HCT116 (cell line): ENCODE measurements around the gene ARHGEF19. TPM values are rescaled to one million over a fixed set of nuclear protein-coding genes. Genes with fewer than 3 reads are reported as not detected.

Source experiments
- ATAC-seq: fragments of 200-7000 bp; cut with Tn5 transposase; 2 replicates; pipeline ENCODE4 v1.9.1; 2020; ENCODE audit warnings: mild to moderate bottlenecking, moderate library complexity
- BruUV-seq: library from RNA; stranded (reverse); fragments of 400-500 nt; replicated peaks from 2 replicates; lab custom pipeline; 2021; lab: Mats Ljungman, UMichigan
- CTCF ChIA-PET: fragments of 300-600 bp; sonication (Branson Sonifier 250); formaldehyde crosslinking; loops from one replicate; lab custom pipeline; 2021; ENCODE audit warnings: antibody characterized with exemption; lab: Charles Lee
- POLR2A ChIA-PET: fragments of 300-600, 350-600 bp; sonication (Branson Sonifier 250); formaldehyde crosslinking; loops from one replicate; lab custom pipeline; 2021; ENCODE audit warnings: antibody characterized with exemption; lab: Charles Lee
- RAD21 ChIA-PET, 2 experiments: fragments of 300-600 bp; sonication (Branson Sonifier 250); formaldehyde crosslinking; loops; one replicate each; lab custom pipeline; 2023; ENCODE audit warnings: low total read pairs in 2 of 2; ENCODE audit not compliant: uncharacterized antibody in 2 of 2, unreplicated experiment in 2 of 2, low non-redundant PET in 1 of 2; lab: Charles Lee
- DNase-seq: peaks from one replicate; pipeline ENCODE4 v3.0.0-alpha.2; 2010; ENCODE audit warnings: low read depth, low spot score
- H2AFZ ChIP-seq: fragments of 200-600 bp; shearing (Covaris generic), sonication (generic); 2 replicates; pipeline ENCODE4 v1.6.1; 2017; ENCODE audit warnings: low read depth, mixed run types, mixed read lengths, antibody characterized with exemption, low read length; ENCODE audit not compliant: poor library complexity, severe bottlenecking
- H3K27ac ChIP-seq: 2 replicates; pipeline ENCODE4 v1.5.1; 2012; ENCODE audit warnings: low read depth, low read length
- H3K27me3 ChIP-seq: fragments of 200-600 bp; sonication (generic); 2 replicates; pipeline ENCODE4 v1.6.1; 2016; ENCODE audit warnings: mixed run types, low read length, mixed read lengths; ENCODE audit not compliant: insufficient read depth
- H3K36me3 ChIP-seq, 2 experiments: fragments of 200-500 bp in 1 of 2; fragments of 200-600 bp in 1 of 2; sonication (Bioruptor generic) in 1 of 2; sonication (generic) in 1 of 2; 2 replicates each; pipeline versions ENCODE4 v1.5.1 to v1.6.1; 2014 to 2016; ENCODE audit warnings: low read length in 2 of 2, inconsistent platforms in 1 of 2, mixed read lengths in 1 of 2, mixed run types in 1 of 2; ENCODE audit not compliant: insufficient read depth in 2 of 2, control insufficient read depth in 1 of 2
- H3K4me1 ChIP-seq, 2 experiments: fragments of 200-600 bp in 1 of 2; sonication (generic) in 1 of 2; 2 replicates each; pipeline versions ENCODE4 v1.5.1 to v1.6.1; 2012 to 2017; ENCODE audit warnings: low read length in 2 of 2, inconsistent platforms in 1 of 2, mild to moderate bottlenecking in 1 of 2, mixed read lengths in 1 of 2, mixed run types in 1 of 2, moderate library complexity in 1 of 2; ENCODE audit not compliant: insufficient read depth in 2 of 2, control insufficient read depth in 1 of 2
- H3K4me2 ChIP-seq: fragments of 200-600 bp; sonication (generic); 2 replicates; pipeline ENCODE4 v1.6.1; 2017; ENCODE audit warnings: mixed run types, low read length, mixed read lengths
- H3K4me3 ChIP-seq, 2 experiments: fragments of 200-600 bp in 1 of 2; sonication (generic) in 1 of 2; replicated peaks in 1 of 2; 2 replicates each; pipeline ENCODE4 v1.5.1; 2011 to 2016; ENCODE audit warnings: low read length in 2 of 2, control low read depth in 1 of 2, low read depth in 1 of 2, mild to moderate bottlenecking in 1 of 2, mixed read lengths in 1 of 2, mixed run types in 1 of 2
- H3K79me2 ChIP-seq: fragments of 200-600 bp; sonication (generic); 2 replicates; pipeline ENCODE4 v1.6.1; 2017; ENCODE audit warnings: mild to moderate bottlenecking, mixed run types, low read length, moderate library complexity, mixed read lengths; ENCODE audit not compliant: insufficient read depth
- H3K9ac ChIP-seq: fragments of 200-600 bp; sonication (generic); 2 replicates; pipeline ENCODE4 v1.6.1; 2016; ENCODE audit warnings: low read length, mixed read lengths
- H3K9me2 ChIP-seq: fragments of 200-600 bp; sonication (generic), shearing (Covaris generic); 2 replicates; pipeline ENCODE4 v1.6.1; 2017; ENCODE audit warnings: mixed run types, mild to moderate bottlenecking, moderate library complexity; ENCODE audit not compliant: insufficient read depth
- H3K9me3 ChIP-seq, 2 experiments: fragments of 200-500 bp in 1 of 2; fragments of 200-600 bp in 1 of 2; sonication (Bioruptor generic) in 1 of 2; sonication (generic) in 1 of 2; 2 replicates each; pipeline ENCODE4 v1.6.1; 2014 to 2017; ENCODE audit warnings: low read length in 2 of 2, mixed read lengths in 2 of 2, inconsistent platforms in 1 of 2, low read depth in 1 of 2, mild to moderate bottlenecking in 1 of 2, mixed run types in 1 of 2, moderate library complexity in 1 of 2; ENCODE audit not compliant: control insufficient read depth in 1 of 2, insufficient read depth in 1 of 2
- H4K20me1 ChIP-seq: fragments of 200-600 bp; sonication (generic), shearing (Covaris generic); 2 replicates; pipeline ENCODE4 v1.6.1; 2017; ENCODE audit warnings: mixed run types, mild to moderate bottlenecking, moderate library complexity; ENCODE audit not compliant: insufficient read depth
- CEBPB ChIP-seq: IDR thresholded peaks from 2 replicates; pipeline ENCODE4 v1.6.1; 2012; ENCODE audit warnings: low read depth
- ELF1 ChIP-seq: IDR thresholded peaks from 2 replicates; pipeline ENCODE4 v1.6.1; 2012; ENCODE audit warnings: low read depth, borderline replicate concordance
- intact Hi-C: fragments of 100-400 bp; cut with micrococcal nuclease; formaldehyde crosslinking; loops from 2 replicates; pipeline ENCODE4 v1.10.0; 2022
- total RNA-seq: library from RNA; stranded (reverse); gene quantifications from one replicate; pipeline ENCODE4 v1.2.1, GENCODE V29; 2021; ENCODE audit not compliant: unreplicated experiment
- TF ChIP-seq, protein P1 (sequence below), 3 experiments: fragments of 200-600 bp in 1 of 3; sonication (generic) in 1 of 3; IDR thresholded peaks in 2 of 3; conservative IDR thresholded peaks in 1 of 3; 2 replicates each; pipeline ENCODE4 v1.5.1; 2012 to 2017; ENCODE audit warnings: low read depth in 2 of 3, low read length in 2 of 3, antibody characterized with exemption in 1 of 3, borderline replicate concordance in 1 of 3, control low read depth in 1 of 3, mild to moderate bottlenecking in 1 of 3, mixed read lengths in 1 of 3, mixed run types in 1 of 3, moderate library complexity in 1 of 3; ENCODE audit not compliant: insufficient read depth in 1 of 3

The ARHGEF19 gene
- total RNA-seq, 1 experiment from 2014 or later, result 59.7 TPM

DNA sequence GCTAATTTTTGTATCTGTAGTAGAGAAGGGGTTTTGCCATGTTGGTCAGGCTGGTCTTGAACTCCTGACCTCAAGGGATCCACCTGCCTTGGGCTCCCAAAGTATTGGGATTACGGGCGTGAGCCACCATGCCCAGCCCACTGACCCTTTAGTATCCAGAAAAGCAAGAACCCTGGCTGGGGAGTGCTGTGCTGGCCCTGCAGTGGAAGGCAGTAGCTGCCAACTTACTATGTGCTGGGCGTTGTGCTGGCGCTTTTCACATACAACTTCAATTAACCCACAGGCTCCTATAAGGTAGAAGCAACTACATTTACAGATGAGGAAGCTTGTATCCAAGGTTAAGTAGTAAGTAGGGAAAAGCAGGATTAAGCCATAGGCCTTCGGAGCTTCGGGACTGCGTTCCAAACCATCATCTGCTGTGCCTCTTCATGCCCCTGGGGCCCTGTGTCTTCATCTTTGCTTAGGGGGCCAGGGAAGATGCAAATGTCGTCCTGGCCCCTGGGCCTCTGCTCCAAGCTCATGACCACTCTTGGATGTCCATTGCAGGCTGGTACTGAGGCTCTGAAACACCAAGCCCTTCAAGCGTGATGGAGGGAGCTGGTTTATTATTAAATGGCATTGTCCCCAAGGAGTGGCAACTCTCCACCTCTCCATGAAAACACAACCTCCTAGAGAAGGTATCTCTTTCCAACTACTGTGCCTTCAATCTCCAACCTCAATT lies 33.2 kb upstream of the ARHGEF19 start:
- H3K9ac ChIP-seq, result no peak overlapping the region
- ChIA-PET RAD21 (interaction anchor here in 1 of 2 experiments (1.4 kb wide), 2 partner anchors 118 to 165 kb away, joined by 4 read pairs; no protein-coding TSS in a partner anchor), CTCF (interaction anchor here (1.4 to 3.1 kb wide), 5 partner anchors 57 to 167 kb away, joined by 5 to 26 read pairs (median 10); no protein-coding TSS in a partner anchor), POLR2A (no interaction called here)
- no peak overlapping the region for H3K4me2 ChIP-seq
- no TSS peak for BruUV-seq
- H3K79me2 ChIP-seq, result no peaks in the 10 kb centered on the region
- H3K4me1 ChIP-seq, result peaks cover 5 to 22% of the 10 kb centered on the region in 2 experiments
- TF ChIP-seq ELF1, result no peak
- TF ChIP-seq, protein P1, sequence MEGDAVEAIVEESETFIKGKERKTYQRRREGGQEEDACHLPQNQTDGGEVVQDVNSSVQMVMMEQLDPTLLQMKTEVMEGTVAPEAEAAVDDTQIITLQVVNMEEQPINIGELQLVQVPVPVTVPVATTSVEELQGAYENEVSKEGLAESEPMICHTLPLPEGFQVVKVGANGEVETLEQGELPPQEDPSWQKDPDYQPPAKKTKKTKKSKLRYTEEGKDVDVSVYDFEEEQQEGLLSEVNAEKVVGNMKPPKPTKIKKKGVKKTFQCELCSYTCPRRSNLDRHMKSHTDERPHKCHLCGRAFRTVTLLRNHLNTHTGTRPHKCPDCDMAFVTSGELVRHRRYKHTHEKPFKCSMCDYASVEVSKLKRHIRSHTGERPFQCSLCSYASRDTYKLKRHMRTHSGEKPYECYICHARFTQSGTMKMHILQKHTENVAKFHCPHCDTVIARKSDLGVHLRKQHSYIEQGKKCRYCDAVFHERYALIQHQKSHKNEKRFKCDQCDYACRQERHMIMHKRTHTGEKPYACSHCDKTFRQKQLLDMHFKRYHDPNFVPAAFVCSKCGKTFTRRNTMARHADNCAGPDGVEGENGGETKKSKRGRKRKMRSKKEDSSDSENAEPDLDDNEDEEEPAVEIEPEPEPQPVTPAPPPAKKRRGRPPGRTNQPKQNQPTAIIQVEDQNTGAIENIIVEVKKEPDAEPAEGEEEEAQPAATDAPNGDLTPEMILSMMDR (IDR thresholded peaks at IDR 0.05 in 2 of 3, conservative IDR thresholded peaks at IDR 0.05 in 1 of 3; ENCODE audit: borderline replicate concordance in 1 of 3, insufficient read depth in 1 of 3, low read depth in 2 of 3, low read length in 2 of 3), result no peak
- no peak for TF ChIP-seq CEBPB
- no peaks in the 10 kb centered on the region for H3K27me3 ChIP-seq
- no peak overlapping the region for H3K27ac ChIP-seq
- intact Hi-C loops, result loop anchor here (2.0 kb wide), 1 partner anchor 117 kb away; no protein-coding TSS in a partner anchor
- 0 out of 4 replicates have a peak, but pooled peaks cover 0 to under 1% of the 10 kb centered on the region in 2 experiments for H3K36me3 ChIP-seq
- H3K9me2 ChIP-seq, result no peaks in the 10 kb centered on the region
- H4K20me1 ChIP-seq, result no peaks in the 10 kb centered on the region
- no peak overlapping the region for H2AFZ ChIP-seq
- no peak overlapping the region for H3K4me3 ChIP-seq
- ATAC-seq (no peak), DNase-seq (no peak)
- H3K9me3 ChIP-seq, result no peaks in the 10 kb centered on the region
